GM12878 (cell line): Measurements from ENCODE around the gene GSE1. TPM values are rescaled to one million over a fixed set of nuclear protein-coding genes. Genes with fewer than 3 reads are reported as not detected.

Experiments
- ATAC-seq: fragments of 200-7000 bp; cut with Tn5 transposase; 3 replicates; pipeline ENCODE4 v1.9.1; 2020; ENCODE audit warnings: mild to moderate bottlenecking, moderate library complexity
- BruUV-seq: library from RNA; stranded (reverse); fragments of 400-500 nt; replicated peaks from 2 replicates; lab custom pipeline; 2021; lab: Mats Ljungman, UMichigan
- CTCF ChIA-PET: fragments of 300-600 bp; sonication (Branson Sonifier 250); formaldehyde crosslinking; extraction: SDS; loops from one replicate; lab custom pipeline; 2021; ENCODE audit warnings: inconsistent platforms; lab: Yijun Ruan, JAX
- POLR2A ChIA-PET: fragments of 350-600 bp; formaldehyde crosslinking; extraction: SDS; loops from one replicate; lab custom pipeline; 2021; ENCODE audit warnings: inconsistent platforms; lab: Charles Lee
- RAD21 ChIA-PET: fragments of 300-600 bp; sonication (Branson Sonifier 250); formaldehyde crosslinking; loops from one replicate; lab custom pipeline; 2023; ENCODE audit warnings: antibody characterized with exemption; ENCODE audit not compliant: unreplicated experiment; lab: Charles Lee
- SMC1A ChIA-PET: fragments of 300-600 bp; sonication (Branson Sonifier 250); formaldehyde crosslinking; loops from one replicate; lab custom pipeline; 2023; ENCODE audit not compliant: unreplicated experiment, uncharacterized antibody; lab: Charles Lee
- DNase-seq: peaks from one replicate; pipeline ENCODE4 v3.0.0-alpha.2; 2011; ENCODE audit warnings: low read depth, low spot score
- FAIRE-seq: peaks from 3 replicates; lab custom pipeline; 2011; peaks lifted over from hg19 to GRCh38; lab: Jason Lieb, UNC
- H2AFZ ChIP-seq: 2 replicates; pipeline ENCODE4 v1.6.0; 2011; ENCODE audit warnings: low read depth, low read length, control low read depth; ENCODE audit not compliant: control insufficient read depth
- H3K27ac ChIP-seq: 2 replicates; pipeline ENCODE4 v1.5.1; 2011; ENCODE audit warnings: control low read depth; ENCODE audit not compliant: control insufficient read depth, insufficient read depth
- H3K27me3 ChIP-seq, 2 experiments: replicated peaks in 1 of 2; 2 replicates each; pipeline versions ENCODE4 v1.6.0 to v1.6.1; 2011; ENCODE audit warnings: low read length in 1 of 2; ENCODE audit not compliant: control insufficient read depth in 2 of 2, insufficient read depth in 2 of 2
- H3K36me3 ChIP-seq, 2 experiments: 2 replicates each; pipeline ENCODE4 v1.5.1; 2011; ENCODE audit warnings: low read length in 1 of 2; ENCODE audit not compliant: control insufficient read depth in 2 of 2, insufficient read depth in 2 of 2
- H3K4me1 ChIP-seq: 2 replicates; pipeline ENCODE4 v1.6.1; 2011; ENCODE audit warnings: mild to moderate bottlenecking, low read length, moderate library complexity, mixed read lengths; ENCODE audit not compliant: control insufficient read depth, insufficient read depth
- H3K4me2 ChIP-seq: 2 replicates; pipeline ENCODE4 v1.6.0; 2011; ENCODE audit warnings: control low read depth; ENCODE audit not compliant: control insufficient read depth, insufficient read depth
- H3K4me3 ChIP-seq: fragments of 200-600 bp; sonication (generic); 2 replicates; pipeline ENCODE4 v1.5.1; 2016
- H3K79me2 ChIP-seq: 2 replicates; pipeline ENCODE4 v1.6.0; 2011; ENCODE audit warnings: low read length; ENCODE audit not compliant: control insufficient read depth, insufficient read depth
- H3K9ac ChIP-seq: 2 replicates; pipeline ENCODE4 v1.8.0; 2011; ENCODE audit warnings: low read length, control low read depth, mixed read lengths; ENCODE audit not compliant: control insufficient read depth, insufficient read depth
- H3K9me3 ChIP-seq: replicated peaks from 3 replicates; pipeline ENCODE4 v1.5.1; 2011; ENCODE audit warnings: mild to moderate bottlenecking, low read length; ENCODE audit not compliant: control insufficient read depth, insufficient read depth
- H4K20me1 ChIP-seq: 2 replicates; pipeline ENCODE4 v1.6.0; 2011; ENCODE audit not compliant: control insufficient read depth, insufficient read depth
- ATF2 ChIP-seq: IDR thresholded peaks from 2 replicates; pipeline ENCODE4 v1.6.1; 2012; ENCODE audit warnings: low read length, inconsistent platforms
- CREB1 ChIP-seq: IDR thresholded peaks from 2 replicates; pipeline ENCODE4 v1.6.1; 2012; ENCODE audit warnings: low read depth, mild to moderate bottlenecking, inconsistent platforms
- CTCF ChIP-seq, 3 experiments: IDR thresholded peaks in 2 of 3; conservative IDR thresholded peaks in 1 of 3; 2 replicates each; pipeline ENCODE4 v1.5.1; 2011; ENCODE audit warnings: low read depth in 3 of 3, low read length in 3 of 3, mild to moderate bottlenecking in 3 of 3, control low read depth in 2 of 3, moderate library complexity in 2 of 3, inconsistent platforms in 1 of 3, mixed read lengths in 1 of 3; ENCODE audit not compliant: control insufficient read depth in 2 of 3, insufficient read depth in 1 of 3; ENCODE audit errors: extremely low read depth in 1 of 3
- E4F1 ChIP-seq: fragments of 450-650 bp; IDR thresholded peaks from 2 replicates; pipeline ENCODE4 v1.6.1; 2018; ENCODE audit warnings: borderline replicate concordance, mild to moderate bottlenecking; ENCODE audit not compliant: partially characterized antibody
- MEF2B ChIP-seq: fragments of 450-650 bp; IDR thresholded peaks from 2 replicates; pipeline ENCODE4 v1.6.1; 2018; ENCODE audit warnings: mild to moderate bottlenecking, moderate library complexity; ENCODE audit not compliant: partially characterized antibody, poor library complexity, severe bottlenecking
- NFYA ChIP-seq: IDR thresholded peaks from 2 replicates; pipeline ENCODE4 v1.6.1; 2011; ENCODE audit warnings: low read depth, mild to moderate bottlenecking, low read length, improper control_type of control experiment, borderline replicate concordance
- PAX8 ChIP-seq: fragments of 450-650 bp; IDR thresholded peaks from 2 replicates; pipeline ENCODE4 v1.6.1; 2017; ENCODE audit warnings: mild to moderate bottlenecking, moderate library complexity
- POLR2A ChIP-seq: IDR thresholded peaks from 2 replicates; pipeline ENCODE4 v1.6.1; 2011; ENCODE audit warnings: low read depth, mild to moderate bottlenecking, low read length
- RAD21 ChIP-seq: IDR thresholded peaks from 2 replicates; pipeline ENCODE4 v1.6.1; 2011; ENCODE audit warnings: mild to moderate bottlenecking, low read depth, low read length, moderate library complexity; ENCODE audit not compliant: insufficient read depth
- SREBF1 ChIP-seq: IDR thresholded peaks from 2 replicates; pipeline ENCODE4 v1.6.1; 2012; ENCODE audit warnings: mild to moderate bottlenecking, low read length
- YBX1 ChIP-seq: fragments of 450-650 bp; IDR thresholded peaks from 2 replicates; pipeline ENCODE4 v1.6.1; 2016; ENCODE audit warnings: antibody characterized with exemption
- WGBS: methylation state at CpG from one replicate; pipeline ENCODE4 v1.1.6; 2016; ENCODE audit warnings: low lambda C conversion rate; ENCODE audit not compliant: insufficient replicate concordance, insufficient coverage; ENCODE audit errors: missing lambda C conversion rate; 5-methylcytosine and 5-hydroxymethylcytosine counted together
- in situ Hi-C: fragments of 300-500 bp; cut with MboI; formaldehyde crosslinking; loops from 9 replicates; pipeline ENCODE4 v1.14.3; 2018; ENCODE audit warnings: mixed read lengths
- intact Hi-C: fragments of 100-400 bp; cut with micrococcal nuclease; formaldehyde crosslinking; loops from one replicate; pipeline ENCODE4 v1.14.2; 2022; ENCODE audit not compliant: unreplicated experiment
- polyA plus RNA-seq, 11 experiments: library from polyadenylated mRNA; depleted of rRNA in 4 of 11; unstranded in 6 of 11; stranded (reverse) in 5 of 11; fragments of >200 nt; fragmentation: Nextera tagmentation in 4 of 11; fragmentation: Illumina TruSeq in 1 of 11; extraction: Ambion mirVana in 4 of 11; extraction: Trizol in 1 of 11; gene quantifications; 1 replicate in 1 of 11; 2 replicates in 10 of 11; pipeline versions ENCODE4 v1.2.1 to v1.2.3, GENCODE V29; 2011 to 2016; ENCODE audit warnings: inconsistent platforms in 2 of 11, missing spikeins in 2 of 11, low read depth in 1 of 11
- total RNA-seq, 4 experiments: library from RNA; depleted of rRNA in 3 of 4; stranded (reverse); fragments of >200 nt in 3 of 4; fragmentation: Illumina TruSeq in 1 of 4; extraction: Trizol in 1 of 4; gene quantifications; 2 replicates each; pipeline versions ENCODE4 v1.2.1 to v1.2.3, GENCODE V29; 2013 to 2021
- TF ChIP-seq, protein P1 (sequence below): fragments of 450-650 bp; IDR thresholded peaks from 2 replicates; pipeline ENCODE4 v1.6.1; 2018; ENCODE audit warnings: mild to moderate bottlenecking, low read depth, moderate library complexity; ENCODE audit not compliant: partially characterized antibody
- TF ChIP-seq, protein P2 (sequence below): IDR thresholded peaks from 2 replicates; pipeline ENCODE4 v1.6.1; 2012; ENCODE audit warnings: low read depth, low read length, improper control_type of control experiment

Gene GSE1
- total and polyA plus RNA-seq, 10 of the 15 experiments (the other 5 are each of a cell fraction or from before 2014, with no cell fraction given) = 4.6 to 58.7 (median 18.2) TPM

DNA sequence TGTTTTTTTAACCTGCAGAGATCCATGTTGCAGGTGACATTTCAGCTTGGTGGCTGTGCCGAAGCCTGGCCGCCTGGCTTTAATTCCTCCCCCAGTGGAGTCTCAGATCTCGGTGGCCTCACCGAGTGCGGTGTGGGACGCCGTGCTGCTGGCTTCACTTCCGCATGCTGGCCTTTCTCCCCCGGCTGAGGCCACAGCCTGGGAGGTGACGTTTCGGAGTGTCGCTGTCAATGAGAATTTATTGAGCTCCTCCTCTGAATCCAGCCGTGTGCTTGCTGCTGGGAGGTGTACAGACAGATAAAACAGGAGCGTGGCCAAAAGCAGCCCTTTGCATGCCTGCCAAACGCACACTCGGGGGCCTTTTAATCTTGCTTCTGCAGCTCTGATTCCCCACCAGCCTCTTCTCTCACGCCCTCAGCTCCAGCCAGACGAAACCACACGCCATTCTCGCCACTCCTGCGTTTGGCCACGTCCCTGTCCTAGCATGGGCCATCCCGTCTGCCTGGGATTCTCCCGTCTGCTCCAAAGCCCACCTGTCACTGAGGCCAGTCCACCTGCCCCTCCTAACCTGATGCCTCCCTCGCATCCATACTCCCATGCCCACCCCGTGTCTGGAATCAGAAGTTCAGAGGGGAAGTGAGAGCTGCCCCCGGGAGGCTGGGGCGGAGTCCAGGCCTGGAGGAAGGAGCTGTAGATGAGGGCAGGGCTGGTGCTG lies 3.6 kb downstream of the GSE1 start:
- H3K4me3 ChIP-seq = peak overlapping the region; percentile 60
- ChIA-PET CTCF (interaction anchor here (0.6 to 3.6 kb wide), 40 partner anchors 9 to 381 kb away, joined by 3 to 52 read pairs (median 5); no protein-coding TSS in a partner anchor), RAD21 (interaction anchor here (0.7 to 3.9 kb wide), 21 partner anchors 20 to 221 kb away, joined by 3 to 47 read pairs (median 5); no protein-coding TSS in a partner anchor), POLR2A (interaction anchor here (0.9 to 4.3 kb wide), 4 partner anchors 11 to 63 kb away, joined by 3 to 32 read pairs (median 10); no protein-coding TSS in a partner anchor), SMC1A (interaction anchor here (0.6 to 3.9 kb wide), 21 partner anchors 14 to 502 kb away, joined by 3 to 21 read pairs (median 4); no protein-coding TSS in a partner anchor)
- peak overlapping the region; percentile 82 for H3K27ac ChIP-seq
- H3K79me2 ChIP-seq = peaks cover 81% of the 10 kb centered on the region
- H2AFZ ChIP-seq = no peak overlapping the region
- peak overlapping the region; percentile 75 for H3K4me2 ChIP-seq
- intact Hi-C loops (no loop called here), in situ Hi-C loops (loop anchor here (25.0 kb wide), 1 partner anchor 179 kb away; no protein-coding TSS in a partner anchor)
- H3K36me3 ChIP-seq = peaks cover 5 to 13% of the 10 kb centered on the region in 2 experiments; a peak in 3 of 4 replicates
- DNase-seq = peak; percentile 51
- peak; percentile 66 for ATAC-seq
- H3K9me3 ChIP-seq = no peaks in the 10 kb centered on the region
- WGBS = 19% methylated on average over 28 of the region's 28 CpGs
- no peaks in the 10 kb centered on the region for H3K27me3 ChIP-seq
- peak overlapping the region; percentile 52 for H3K9ac ChIP-seq
- no TSS peak for BruUV-seq
- FAIRE-seq = peak; percentile 74
- peaks cover 33% of the 10 kb centered on the region for H3K4me1 ChIP-seq
- H4K20me1 ChIP-seq = peaks cover 12% of the 10 kb centered on the region
- TF ChIP-seq ATF2 (no peak), RAD21 (no peak), NFYA (no peak), YBX1 (no peak), MEF2B (no peak), E4F1 (no peak), SREBF1 (no peak), CREB1 (peak; percentile 55; the same call in 1 of the 2 replicates), POLR2A (0 out of 2 replicates have a peak, but pooled peaks have one; percentile 11), PAX8 (no peak), CTCF (IDR thresholded peaks at IDR 0.05 in 2 of 3, conservative IDR thresholded peaks at IDR 0.05 in 1 of 3; ENCODE audit: control insufficient read depth in 2 of 3, extremely low read depth in 1 of 3, insufficient read depth in 1 of 3, low read depth in 3 of 3, low read length in 3 of 3) (no peak)
- TF ChIP-seq, protein P1, sequence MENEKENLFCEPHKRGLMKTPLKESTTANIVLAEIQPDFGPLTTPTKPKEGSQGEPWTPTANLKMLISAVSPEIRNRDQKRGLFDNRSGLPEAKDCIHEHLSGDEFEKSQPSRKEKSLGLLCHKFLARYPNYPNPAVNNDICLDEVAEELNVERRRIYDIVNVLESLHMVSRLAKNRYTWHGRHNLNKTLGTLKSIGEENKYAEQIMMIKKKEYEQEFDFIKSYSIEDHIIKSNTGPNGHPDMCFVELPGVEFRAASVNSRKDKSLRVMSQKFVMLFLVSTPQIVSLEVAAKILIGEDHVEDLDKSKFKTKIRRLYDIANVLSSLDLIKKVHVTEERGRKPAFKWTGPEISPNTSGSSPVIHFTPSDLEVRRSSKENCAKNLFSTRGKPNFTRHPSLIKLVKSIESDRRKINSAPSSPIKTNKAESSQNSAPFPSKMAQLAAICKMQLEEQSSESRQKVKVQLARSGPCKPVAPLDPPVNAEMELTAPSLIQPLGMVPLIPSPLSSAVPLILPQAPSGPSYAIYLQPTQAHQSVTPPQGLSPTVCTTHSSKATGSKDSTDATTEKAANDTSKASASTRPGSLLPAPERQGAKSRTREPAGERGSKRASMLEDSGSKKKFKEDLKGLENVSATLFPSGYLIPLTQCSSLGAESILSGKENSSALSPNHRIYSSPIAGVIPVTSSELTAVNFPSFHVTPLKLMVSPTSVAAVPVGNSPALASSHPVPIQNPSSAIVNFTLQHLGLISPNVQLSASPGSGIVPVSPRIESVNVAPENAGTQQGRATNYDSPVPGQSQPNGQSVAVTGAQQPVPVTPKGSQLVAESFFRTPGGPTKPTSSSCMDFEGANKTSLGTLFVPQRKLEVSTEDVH = no peak
- TF ChIP-seq, protein P2, sequence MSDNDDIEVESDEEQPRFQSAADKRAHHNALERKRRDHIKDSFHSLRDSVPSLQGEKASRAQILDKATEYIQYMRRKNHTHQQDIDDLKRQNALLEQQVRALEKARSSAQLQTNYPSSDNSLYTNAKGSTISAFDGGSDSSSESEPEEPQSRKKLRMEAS = peak; percentile 41; the same call in 1 of the 2 replicates
